B cell (primary cell): Measurements from ENCODE around the gene C1orf87. TPM values are rescaled to one million over a fixed set of nuclear protein-coding genes. Genes with fewer than 3 reads are reported as not detected.

Source experiments
- ATAC-seq: fragments of 200-7000 bp; cut with Tn5 transposase; one replicate; pipeline ENCODE4 v1.10.0; 2021; ENCODE audit warnings: low read depth, mild to moderate bottlenecking, moderate number of reproducible peaks, moderate library complexity
- CTCF ChIA-PET: fragments of 350-600 bp; sonication (Branson Sonifier 250); formaldehyde crosslinking; loops from one replicate; lab custom pipeline; 2021; ENCODE audit warnings: antibody characterized with exemption, inconsistent platforms; lab: Charles Lee
- POLR2A ChIA-PET: fragments of 350-600 bp; sonication (Branson Sonifier 250); formaldehyde crosslinking; loops from one replicate; lab custom pipeline; 2021; ENCODE audit warnings: antibody characterized with exemption; lab: Charles Lee
- DNase-seq: peaks from one replicate; pipeline ENCODE4 v3.0.0; 2013
- H2AFZ ChIP-seq: 2 replicates; pipeline ENCODE4 v1.6.1; 2012; ENCODE audit warnings: mild to moderate bottlenecking, low read depth, low read length; ENCODE audit not compliant: insufficient read depth, poor library complexity, severe bottlenecking
- H3K27ac ChIP-seq, 2 donors: 1 replicate in 1 of 2; 2 replicates in 1 of 2; pipeline ENCODE4 v1.5.1; 2012 to 2013; ENCODE audit warnings: low read length in 2 of 2, mild to moderate bottlenecking in 2 of 2, moderate library complexity in 1 of 2
- H3K27me3 ChIP-seq, 4 experiments: fragments of 200-600 bp in 1 of 4; sonication (generic) in 1 of 4; replicated peaks in 1 of 4; 1 replicate in 2 of 4; 2 replicates in 2 of 4; pipeline versions ENCODE4 v1.6.1 to v1.7.0; 2013 to 2016; ENCODE audit warnings: low read length in 3 of 4, mild to moderate bottlenecking in 2 of 4, mixed read lengths in 1 of 4, moderate library complexity in 1 of 4; ENCODE audit not compliant: insufficient read depth in 4 of 4, control insufficient read depth in 3 of 4; ENCODE audit errors: control extremely low read depth in 1 of 4
- H3K36me3 ChIP-seq, 2 experiments: replicated peaks in 1 of 2; 1 replicate in 1 of 2; 2 replicates in 1 of 2; pipeline versions ENCODE4 v1.6.1 to v1.7.1; 2013; ENCODE audit warnings: low read length in 1 of 2; ENCODE audit not compliant: insufficient read depth in 2 of 2, control insufficient read depth in 1 of 2; ENCODE audit errors: control extremely low read depth in 1 of 2, extremely low read depth in 1 of 2
- H3K4me1 ChIP-seq, 2 donors: fragments of 200-600 bp in 1 of 2; sonication (generic) in 1 of 2; 1 replicate in 1 of 2; 2 replicates in 1 of 2; pipeline versions ENCODE4 v1.5.1 to v1.6.1; 2013 to 2017; ENCODE audit warnings: low read length in 2 of 2; ENCODE audit not compliant: control insufficient read depth in 2 of 2, insufficient read depth in 2 of 2
- H3K4me2 ChIP-seq: replicated peaks from 2 replicates; pipeline ENCODE3; 2012; ENCODE audit warnings: mild to moderate bottlenecking, low read depth, low read length; ENCODE audit not compliant: poor library complexity, severe bottlenecking
- H3K4me3 ChIP-seq, 5 experiments: fragments of 200-600 bp in 1 of 5; sonication (generic) in 1 of 5; 1 replicate in 3 of 5; 2 replicates in 2 of 5; pipeline versions ENCODE4 v1.5.1 to v1.7.0; 2011 to 2016; ENCODE audit warnings: low read length in 4 of 5, mild to moderate bottlenecking in 4 of 5, low read depth in 2 of 5, control low read depth in 1 of 5, moderate library complexity in 1 of 5; ENCODE audit not compliant: insufficient read depth in 1 of 5; ENCODE audit errors: control extremely low read depth in 1 of 5, extremely low read depth in 1 of 5
- H3K79me2 ChIP-seq: fragments of 200-600 bp; sonication (generic); one replicate; pipeline ENCODE4 v1.6.0; 2016; ENCODE audit warnings: low read length; ENCODE audit not compliant: control insufficient read depth, insufficient read depth
- H3K9ac ChIP-seq: fragments of 200-600 bp; sonication (generic); 2 replicates; pipeline ENCODE4 v1.6.1; 2017; ENCODE audit warnings: mild to moderate bottlenecking, low read length, moderate library complexity
- H3K9me3 ChIP-seq, 3 donors: one replicate each; pipeline versions ENCODE4 v1.6.1 to v1.7.1; 2013; ENCODE audit warnings: low read length in 2 of 3; ENCODE audit not compliant: control insufficient read depth in 2 of 3, insufficient read depth in 1 of 3; ENCODE audit errors: control extremely low read depth in 1 of 3
- H4K20me1 ChIP-seq: 2 replicates; pipeline ENCODE4 v1.6.0; 2012; ENCODE audit warnings: mild to moderate bottlenecking, low read length; ENCODE audit not compliant: insufficient read depth, control insufficient read depth, poor library complexity, severe bottlenecking
- H3K27ac Mint-ChIP-seq: one replicate; pipeline ENCODE4 v1.8.0; 2021; ENCODE audit warnings: mixed read lengths
- H3K27me3 Mint-ChIP-seq: one replicate; pipeline ENCODE4 v1.8.0; 2021; ENCODE audit warnings: mixed read lengths
- H3K4me1 Mint-ChIP-seq: one replicate; pipeline ENCODE4 v1.8.0; 2021; ENCODE audit warnings: mixed read lengths
- H3K4me3 Mint-ChIP-seq: one replicate; pipeline ENCODE4 v1.8.0; 2021; ENCODE audit warnings: mixed read lengths
- H3K9me3 Mint-ChIP-seq: one replicate; pipeline ENCODE4 v1.8.0; 2022; ENCODE audit warnings: mixed read lengths; ENCODE audit not compliant: insufficient read depth
- CTCF ChIP-seq: fragments of 200-600 bp; IDR thresholded peaks from one replicate; pipeline ENCODE4 v1.8.0; 2022; ENCODE audit warnings: antibody characterized with exemption, mild to moderate bottlenecking
- EZH2 ChIP-seq: IDR thresholded peaks from 2 replicates; pipeline ENCODE4 v1.6.1; 2012; ENCODE audit warnings: borderline replicate concordance, low read depth, mild to moderate bottlenecking, moderate library complexity, low read length; ENCODE audit not compliant: insufficient read depth, poor library complexity, severe bottlenecking
- WGBS: methylation state at CpG from one replicate; pipeline ENCODE4 v1.1.5; 2013; ENCODE audit warnings: missing lambda C conversion rate; ENCODE audit not compliant: insufficient coverage; 5-methylcytosine and 5-hydroxymethylcytosine counted together
- intact Hi-C: fragments of 100-400 bp; cut with micrococcal nuclease; formaldehyde crosslinking; loops from one replicate; pipeline ENCODE4 v1.10.0; 2022
- polyA plus RNA-seq: library from polyadenylated mRNA; depleted of rRNA; stranded (reverse); fragments of >200 nt; gene quantifications from 2 replicates; pipeline ENCODE4 v1.2.3, GENCODE V29; 2012
- total RNA-seq, 2 donors: library from RNA; stranded (reverse); fragments of 120-200 nt in 1 of 2; gene quantifications; 1 replicate in 1 of 2; 2 replicates in 1 of 2; pipeline versions ENCODE4 v1.2.3 to v1.2.4, GENCODE V29; 2013 to 2022

Gene C1orf87
- total and polyA plus RNA-seq, 2 donors (not counting 1 experiment from before 2014, with no cell fraction given), result not detected

- no peaks in the 10 kb centered on the region for H3K79me2 ChIP-seq
- H3K27ac Mint-ChIP-seq, result no peak overlapping the region
- H3K9ac ChIP-seq, result no peak overlapping the region
- peaks cover 0 to 11% (median 5%) of the 10 kb centered on the region in 4 experiments for H3K27me3 ChIP-seq
- H3K4me3 Mint-ChIP-seq, result no peak overlapping the region
- H3K27ac ChIP-seq, result no peak overlapping the region
- H3K4me3 ChIP-seq, result no peak overlapping the region
- no peaks in the 10 kb centered on the region for H4K20me1 ChIP-seq
- H3K36me3 ChIP-seq, result no peaks in the 10 kb centered on the region
- ATAC-seq (no peak), DNase-seq (no peak)
- TF ChIP-seq CTCF (no peak), EZH2 (no peak)
- H3K4me2 ChIP-seq, result no peak overlapping the region
- H3K27me3 Mint-ChIP-seq, result peaks cover 22% of the 10 kb centered on the region
- intact Hi-C loops, result loop anchor here (10.0 kb wide), 2 partner anchors 1065 to 1665 kb away; no protein-coding TSS in a partner anchor
- H3K9me3 ChIP-seq, result no peaks in the 10 kb centered on the region
- H3K9me3 Mint-ChIP-seq, result no peaks in the 10 kb centered on the region
- POLR2A ChIA-PET, result no interaction called here
- no peak overlapping the region for H2AFZ ChIP-seq
- CTCF ChIA-PET, result interaction anchor here (1.3 to 4.7 kb wide), 4 partner anchors 10 to 1872 kb away, joined by 4 to 36 read pairs (median 5); no protein-coding TSS in a partner anchor
- no peaks in the 10 kb centered on the region for H3K4me1 Mint-ChIP-seq
- peaks cover 0 to 2% of the 10 kb centered on the region in 2 donors for H3K4me1 ChIP-seq
- 100% methylated on average over 3 of the region's 5 CpGs for WGBS
These were observed 93.9 kb downstream of the C1orf87 start for GRCh38 chr1:59979666-59980065.

- Mint-ChIP-seq H3K27me3 (peaks cover 24% of the 10 kb centered on the region), H3K9me3 (no peaks in the 10 kb centered on the region), H3K4me3 (no peak overlapping the region), H3K27ac (no peak overlapping the region), H3K4me1 (no peaks in the 10 kb centered on the region)
- WGBS, result no CpG with 5 or more reads among the region's 2 CpGs
- H2AFZ ChIP-seq, result no peak overlapping the region
- peaks cover 0 to 2% of the 10 kb centered on the region in 2 donors for H3K4me1 ChIP-seq
- H4K20me1 ChIP-seq, result no peaks in the 10 kb centered on the region
- intact Hi-C loops, result loop anchor here (10.0 kb wide), 2 partner anchors 1066 to 1666 kb away; no protein-coding TSS in a partner anchor
- H3K27ac ChIP-seq, result no peak overlapping the region
- ATAC-seq (no peak), DNase-seq (no peak)
- ChIA-PET CTCF (interaction anchor here (0.9 to 4.7 kb wide), 5 partner anchors 11 to 1874 kb away, joined by 3 to 36 read pairs (median 6); no protein-coding TSS in a partner anchor), POLR2A (no interaction called here)
- peaks cover 0 to 11% (median 5%) of the 10 kb centered on the region in 4 experiments for H3K27me3 ChIP-seq
- H3K4me2 ChIP-seq, result no peak overlapping the region
- H3K4me3 ChIP-seq, result no peak overlapping the region
- H3K36me3 ChIP-seq, result no peaks in the 10 kb centered on the region
- no peak overlapping the region for H3K9ac ChIP-seq
- H3K9me3 ChIP-seq, result no peaks in the 10 kb centered on the region
- TF ChIP-seq EZH2 (no peak), CTCF (no peak)
- no peaks in the 10 kb centered on the region for H3K79me2 ChIP-seq
These were observed 95.1 kb downstream of the C1orf87 start for GRCh38 chr1:59978511-59978910.
